ENCODE data around the gene SV2A. TPM values are rescaled to one million over a fixed set of nuclear protein-coding genes. Genes with fewer than 3 reads are reported as not detected.

Gene SV2A
- total RNA-seq, 2 experiments from 2014 or later = 1.0 to 1.9 TPM

DNA sequence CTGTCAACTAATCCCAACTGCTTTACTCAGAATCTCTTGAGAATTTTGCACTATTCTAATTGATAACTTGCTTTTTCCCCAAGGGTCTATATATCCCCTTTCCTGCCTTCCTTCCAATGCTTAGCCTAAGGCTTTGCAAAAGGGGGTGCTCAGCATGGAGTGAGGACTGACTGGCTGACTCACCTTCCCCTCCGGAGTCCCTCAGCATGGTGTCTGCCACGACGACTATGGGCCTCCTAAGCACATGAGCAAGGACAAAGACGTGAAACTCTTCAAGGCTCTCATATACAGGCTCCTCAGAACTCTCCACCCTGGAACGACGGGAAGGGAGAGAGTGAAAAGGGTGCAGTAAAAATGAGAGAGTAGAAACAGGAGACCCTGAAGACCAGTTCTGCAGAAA is 32.3 kb upstream of the SV2A start:
- ChIA-PET POLR2A (interaction anchor here (0.8 kb wide), 1 partner anchor 248 kb away, joined by 5 read pairs; no protein-coding TSS in a partner anchor), CTCF (ENCODE audit: unreplicated experiment) (no interaction called here)

GRCh38 chr1:149945206-149945605 is 27.6 kb upstream of the SV2A start:
- TF ChIP-seq EZH2phosphoT487 (IDR thresholded peaks at IDR 0.05; ENCODE audit: borderline replicate concordance, low read depth, low read length) (no peak), CTCF (conservative IDR thresholded peaks at IDR 0.05; ENCODE audit: low read length) (no peak)
- H3K4me2 ChIP-seq (ENCODE audit: low read length) = no peak overlapping the region
- POLR2A ChIA-PET = interaction anchor here (0.6 kb wide), 1 partner anchor 245 kb away, joined by 3 read pairs; no protein-coding TSS in a partner anchor
- no peaks in the 10 kb centered on the region for H3K9me3 ChIP-seq (ENCODE audit: low read length)
- CTCF ChIA-PET (ENCODE audit: unreplicated experiment) = no interaction called here
- no peak overlapping the region for H3K27ac ChIP-seq (ENCODE audit: low read depth, low read length, poor library complexity, severe bottlenecking)
- no peak overlapping the region for H3K4me3 ChIP-seq (ENCODE audit: low read depth, low read length, poor library complexity, severe bottlenecking)
- H2AFZ ChIP-seq (ENCODE audit: low read length) = no peak overlapping the region
- H3K36me3 ChIP-seq (ENCODE audit: insufficient read depth, low read length) = no peaks in the 10 kb centered on the region
- H3K9me2 ChIP-seq (ENCODE audit: insufficient read depth, low read length) = no peaks in the 10 kb centered on the region
- H4K20me1 ChIP-seq (ENCODE audit: insufficient read depth, low read length) = no peaks in the 10 kb centered on the region
- DNase-seq (ENCODE audit: low spot score) = no peak
- intact Hi-C loops (cut with micrococcal nuclease; ENCODE audit: unreplicated experiment) = no loop called here
- no peaks in the 10 kb centered on the region for H3K79me2 ChIP-seq (ENCODE audit: insufficient read depth, low read depth, low read length)
- BruUV-seq (replicated peaks) = no TSS peak
- no peaks in the 10 kb centered on the region for H3K4me1 ChIP-seq (ENCODE audit: insufficient read depth, low read length, poor library complexity, severe bottlenecking)

More for the DNA sequence above, 32.3 kb upstream of the SV2A start:
- no peaks in the 10 kb centered on the region for H3K4me1 ChIP-seq (ENCODE audit: insufficient read depth, low read length, poor library complexity, severe bottlenecking)
- no TSS peak for BruUV-seq (replicated peaks)
- intact Hi-C loops (cut with micrococcal nuclease; ENCODE audit: unreplicated experiment) = no loop called here
- no peaks in the 10 kb centered on the region for H3K36me3 ChIP-seq (ENCODE audit: insufficient read depth, low read length)
- no peak overlapping the region for H3K4me2 ChIP-seq (ENCODE audit: low read length)
- DNase-seq (ENCODE audit: low spot score) = no peak
- H3K9me2 ChIP-seq (ENCODE audit: insufficient read depth, low read length) = no peaks in the 10 kb centered on the region
- TF ChIP-seq CTCF (conservative IDR thresholded peaks at IDR 0.05; ENCODE audit: low read length) (no peak), EZH2phosphoT487 (IDR thresholded peaks at IDR 0.05; ENCODE audit: borderline replicate concordance, low read depth, low read length) (no peak)
- H3K27ac ChIP-seq (ENCODE audit: low read depth, low read length, poor library complexity, severe bottlenecking) = no peak overlapping the region
- H3K4me3 ChIP-seq (ENCODE audit: low read depth, low read length, poor library complexity, severe bottlenecking) = no peak overlapping the region
- no peaks in the 10 kb centered on the region for H4K20me1 ChIP-seq (ENCODE audit: insufficient read depth, low read length)
- H3K79me2 ChIP-seq (ENCODE audit: insufficient read depth, low read depth, low read length) = no peaks in the 10 kb centered on the region
- no peak overlapping the region for H2AFZ ChIP-seq (ENCODE audit: low read length)
- no peaks in the 10 kb centered on the region for H3K9me3 ChIP-seq (ENCODE audit: low read length)

- Histone ChIP-seq H2AFZ (ENCODE audit: low read length) (no peak overlapping the region), H3K36me3 (ENCODE audit: insufficient read depth, low read length) (no peaks in the 10 kb centered on the region), H3K9me2 (ENCODE audit: insufficient read depth, low read length) (no peaks in the 10 kb centered on the region), H3K27ac (ENCODE audit: low read depth, low read length, poor library complexity, severe bottlenecking) (no peak overlapping the region), H3K79me2 (ENCODE audit: insufficient read depth, low read depth, low read length) (no peaks in the 10 kb centered on the region), H3K4me2 (ENCODE audit: low read length) (no peak overlapping the region), H3K9me3 (ENCODE audit: low read length) (no peaks in the 10 kb centered on the region), H4K20me1 (ENCODE audit: insufficient read depth, low read length) (no peaks in the 10 kb centered on the region), H3K4me1 (ENCODE audit: insufficient read depth, low read length, poor library complexity, severe bottlenecking) (peaks cover under 1% of the 10 kb centered on the region), H3K4me3 (ENCODE audit: low read depth, low read length, poor library complexity, severe bottlenecking) (no peak overlapping the region)
- BruUV-seq (replicated peaks) = no TSS peak
- CTCF ChIA-PET (ENCODE audit: unreplicated experiment) = no interaction called here
- no peak for TF ChIP-seq CTCF (conservative IDR thresholded peaks at IDR 0.05; ENCODE audit: low read length)
- TF ChIP-seq EZH2phosphoT487 (IDR thresholded peaks at IDR 0.05; ENCODE audit: borderline replicate concordance, low read depth, low read length) = no peak
- POLR2A ChIA-PET = no interaction called here
- no peak for DNase-seq (ENCODE audit: low spot score)
- intact Hi-C loops (cut with micrococcal nuclease; ENCODE audit: unreplicated experiment) = no loop called here
Observed at GRCh38 chr1:149942885-149943284, 25.2 kb upstream of the SV2A start.

Data from OCI-LY7 (cell line).